Bone marrow (tissue), 2 donors: ENCODE measurements around the gene IRX2.

Experiments used
- DNase-seq, 2 donors: peaks; one replicate each; lab custom pipeline; 2025; lab: John Stamatoyannopoulos, UW

The IRX2 gene

GRCh38 chr5:2697041-2697440 is 54.4 kb downstream of the IRX2 start:
- DNase-seq, result no peak
